ENCODE measurements around the gene LRMDA.

GRCh38 chr10:76252733-76253132 is 821.3 kb downstream of the LRMDA start:
- TF ChIP-seq CTCF (IDR thresholded peaks at IDR 0.05) (no peak), POLR2A (IDR thresholded peaks at IDR 0.05) (no peak)

Data from sigmoid colon (tissue), 3 donors.